IMR-90 (cell line): ENCODE measurements around the gene TRPC4AP.

Experiments used
- MAZ ChIP-seq: IDR thresholded peaks from 2 replicates; pipeline ENCODE4 v1.6.1; 2012; ENCODE audit warnings: low read depth, mild to moderate bottlenecking, low read length, improper control_type of control experiment, moderate library complexity, borderline replicate concordance
- TF ChIP-seq, protein P1 (sequence below): conservative IDR thresholded peaks from 2 replicates; pipeline ENCODE4 v1.5.1; 2012; ENCODE audit warnings: mild to moderate bottlenecking, low read depth, low read length, improper control_type of control experiment

DNA sequence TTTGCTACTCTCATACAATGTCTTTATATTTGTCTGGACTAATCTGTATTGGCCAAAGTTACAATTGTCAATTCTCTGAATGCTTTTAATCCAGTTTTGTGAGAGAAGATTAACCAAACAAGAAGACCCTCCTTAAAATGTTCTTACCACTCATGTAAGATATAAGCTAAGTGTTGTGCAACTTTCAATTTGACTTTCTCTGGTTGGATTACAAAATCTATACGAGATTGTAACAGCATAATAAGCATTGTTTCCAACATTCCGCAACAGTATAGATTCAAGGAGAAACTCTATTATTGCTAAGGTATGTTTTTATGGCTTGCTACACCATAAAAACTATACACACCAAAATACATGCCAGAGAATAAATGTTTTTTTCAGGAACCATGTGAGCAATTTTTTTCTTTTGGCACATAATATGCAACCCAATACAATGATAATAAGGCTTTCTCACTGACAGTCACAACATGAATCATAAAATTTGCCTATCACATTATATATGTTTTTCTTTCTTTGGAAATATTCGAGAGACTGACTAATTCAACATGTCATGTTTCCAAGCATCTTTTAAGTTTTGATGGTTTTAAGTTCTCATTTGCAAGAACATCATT is 12.2 kb upstream of the TRPC4AP start:
- TF ChIP-seq, protein P1, sequence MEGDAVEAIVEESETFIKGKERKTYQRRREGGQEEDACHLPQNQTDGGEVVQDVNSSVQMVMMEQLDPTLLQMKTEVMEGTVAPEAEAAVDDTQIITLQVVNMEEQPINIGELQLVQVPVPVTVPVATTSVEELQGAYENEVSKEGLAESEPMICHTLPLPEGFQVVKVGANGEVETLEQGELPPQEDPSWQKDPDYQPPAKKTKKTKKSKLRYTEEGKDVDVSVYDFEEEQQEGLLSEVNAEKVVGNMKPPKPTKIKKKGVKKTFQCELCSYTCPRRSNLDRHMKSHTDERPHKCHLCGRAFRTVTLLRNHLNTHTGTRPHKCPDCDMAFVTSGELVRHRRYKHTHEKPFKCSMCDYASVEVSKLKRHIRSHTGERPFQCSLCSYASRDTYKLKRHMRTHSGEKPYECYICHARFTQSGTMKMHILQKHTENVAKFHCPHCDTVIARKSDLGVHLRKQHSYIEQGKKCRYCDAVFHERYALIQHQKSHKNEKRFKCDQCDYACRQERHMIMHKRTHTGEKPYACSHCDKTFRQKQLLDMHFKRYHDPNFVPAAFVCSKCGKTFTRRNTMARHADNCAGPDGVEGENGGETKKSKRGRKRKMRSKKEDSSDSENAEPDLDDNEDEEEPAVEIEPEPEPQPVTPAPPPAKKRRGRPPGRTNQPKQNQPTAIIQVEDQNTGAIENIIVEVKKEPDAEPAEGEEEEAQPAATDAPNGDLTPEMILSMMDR: no peak
- no peak for TF ChIP-seq MAZ
